Neural crest cell (in vitro differentiated cells): ENCODE results near the gene EVC2. TPM values are rescaled to one million over a fixed set of nuclear protein-coding genes. Genes with fewer than 3 reads are reported as not detected.
"Not testable (repeated sequence)": the region's sequence is repeated elsewhere in the genome, so short reads cannot be mapped to it uniquely, and the experiment has no call there.

Experiments
- DNase-seq: peaks from one replicate; pipeline ENCODE4 v3.0.0; 2021; ENCODE audit warnings: low read depth, mixed read lengths, low spot score
- H3K27ac Mint-ChIP-seq: one replicate; pipeline ENCODE4 v1.8.0; 2021; ENCODE audit warnings: mild to moderate bottlenecking, mixed read lengths; ENCODE audit not compliant: unreplicated experiment
- H3K27me3 Mint-ChIP-seq: 2 replicates; pipeline ENCODE4 v1.8.0; 2021; ENCODE audit warnings: low read depth, mild to moderate bottlenecking, mixed read lengths
- H3K36me3 Mint-ChIP-seq: 2 replicates; pipeline ENCODE4 v1.8.0; 2021; ENCODE audit warnings: low read depth, mild to moderate bottlenecking, mixed read lengths
- H3K4me1 Mint-ChIP-seq: 2 replicates; pipeline ENCODE4 v1.8.0; 2021; ENCODE audit warnings: mixed read lengths
- H3K4me3 Mint-ChIP-seq: one replicate; pipeline ENCODE4 v1.8.0; 2021; ENCODE audit warnings: mild to moderate bottlenecking, mixed read lengths
- H3K9me3 Mint-ChIP-seq: 2 replicates; pipeline ENCODE4 v1.8.0; 2021; ENCODE audit warnings: mixed read lengths
- CTCF ChIP-seq: fragments of 200-600 bp; sonication (generic); conservative IDR thresholded peaks from 2 replicates; pipeline ENCODE4 v1.5.0; 2021; ENCODE audit warnings: antibody characterized with exemption, mild to moderate bottlenecking
- total RNA-seq: library from RNA; stranded (reverse); gene quantifications from 2 replicates; pipeline ENCODE4 v1.2.1, GENCODE V29; 2021

Gene EVC2
- total RNA-seq, 1 donor from 2014 or later, result 7.2 TPM

GRCh38 chr4:5611750-5612149 lies 96.6 kb downstream of the EVC2 start:
- peaks cover 7% of the 10 kb centered on the region for H3K4me1 Mint-ChIP-seq
- peaks cover 13% of the 10 kb centered on the region for H3K36me3 Mint-ChIP-seq
- no peaks in the 10 kb centered on the region for H3K9me3 Mint-ChIP-seq
- no peak overlapping the region for H3K4me3 Mint-ChIP-seq
- no peak overlapping the region for H3K27ac Mint-ChIP-seq
- no peak for DNase-seq
- TF ChIP-seq CTCF, result no peak
- no peaks in the 10 kb centered on the region for H3K27me3 Mint-ChIP-seq

- no peak for TF ChIP-seq CTCF
- DNase-seq, result no peak
- Mint-ChIP-seq H3K36me3 (peaks cover 13% of the 10 kb centered on the region), H3K27me3 (no peaks in the 10 kb centered on the region), H3K9me3 (no peaks in the 10 kb centered on the region), H3K27ac (no peak overlapping the region), H3K4me3 (no peak overlapping the region), H3K4me1 (no peaks in the 10 kb centered on the region)
Measured at GRCh38 chr4:5609306-5610007, 98.9 kb downstream of the EVC2 start.

- H3K4me1 Mint-ChIP-seq, H3K27ac Mint-ChIP-seq, H3K4me3 Mint-ChIP-seq, DNase-seq, H3K27me3 Mint-ChIP-seq: not testable (repeated sequence)
- H3K36me3 Mint-ChIP-seq, result peaks cover 24% of the 10 kb centered on the region
- H3K9me3 Mint-ChIP-seq, result peaks cover 18% of the 10 kb centered on the region
Measured at GRCh38 chr4:5593828-5594227, 114.5 kb downstream of the EVC2 start.

GRCh38 chr4:5592272-5592671 lies 116.1 kb downstream of the EVC2 start:
- Mint-ChIP-seq H3K4me1 (no peaks in the 10 kb centered on the region), H3K9me3 (peaks cover 22% of the 10 kb centered on the region), H3K27ac (no peak overlapping the region), H3K27me3 (no peaks in the 10 kb centered on the region), H3K4me3 (no peak overlapping the region), H3K36me3 (peaks cover 33% of the 10 kb centered on the region)
- no peak for TF ChIP-seq CTCF
- DNase-seq, result no peak

GRCh38 chr4:5589495-5589894 lies 118.9 kb downstream of the EVC2 start:
- DNase-seq, result no peak
- H3K27ac Mint-ChIP-seq, result no peak overlapping the region
- H3K27me3 Mint-ChIP-seq, result no peaks in the 10 kb centered on the region
- peaks cover 25% of the 10 kb centered on the region for H3K36me3 Mint-ChIP-seq
- H3K4me3 Mint-ChIP-seq, result no peak overlapping the region
- peaks cover 12% of the 10 kb centered on the region for H3K9me3 Mint-ChIP-seq
- no peak for TF ChIP-seq CTCF
- H3K4me1 Mint-ChIP-seq, result no peaks in the 10 kb centered on the region

GRCh38 chr4:5588046-5588445 lies 120.3 kb downstream of the EVC2 start:
- Mint-ChIP-seq H3K4me1 (no peaks in the 10 kb centered on the region), H3K27ac (no peak overlapping the region), H3K4me3 (no peak overlapping the region), H3K9me3 (peaks cover 7% of the 10 kb centered on the region), H3K36me3 (peaks cover 22% of the 10 kb centered on the region), H3K27me3 (no peaks in the 10 kb centered on the region)
- DNase-seq, result no peak
- TF ChIP-seq CTCF, result no peak
